Astrocyte of the hippocampus (primary cell): ENCODE measurements around the gene TENT5C.

Experiments used
- DNase-seq: peaks from one replicate; pipeline ENCODE4 v3.0.0; 2011; ENCODE audit warnings: low read depth, low spot score

Gene TENT5C

GRCh38 chr1:117676615-117677130, 70.8 kb downstream of the TENT5C start:
- DNase-seq: no peak
